DOHH2 (cell line): Measurements from ENCODE around the gene SSU72.

Experiments
- CTCF ChIP-seq: fragments of 200-600 bp; sonication (generic); IDR thresholded peaks from one replicate; pipeline ENCODE4 v1.5.1; 2014; ENCODE audit warnings: antibody characterized with exemption, mild to moderate bottlenecking, low read depth, low read length; ENCODE audit not compliant: poor library complexity, severe bottlenecking
- EZH2phosphoT487 ChIP-seq: fragments of 200-600 bp; sonication (generic); IDR thresholded peaks from 2 replicates; pipeline ENCODE4 v1.6.1; 2017; ENCODE audit warnings: borderline replicate concordance, mild to moderate bottlenecking, antibody characterized with exemption, low read length, moderate library complexity, mixed read lengths

GRCh38 chr1:1569341-1569740, 5.3 kb downstream of the SSU72 start:
- TF ChIP-seq CTCF: no peak
- no peak for TF ChIP-seq EZH2phosphoT487
